Measurements from ENCODE around the gene SIN3B. TPM values are rescaled to one million over a fixed set of nuclear protein-coding genes. Genes with fewer than 3 reads are reported as not detected.

Gene SIN3B
- total RNA-seq, 1 donor from 2014 or later: 89.6 TPM

- Mint-ChIP-seq H3K27ac (no peak overlapping the region), H3K9me3 (ENCODE audit: low read depth) (no peaks in the 10 kb centered on the region), H3K4me1 (ENCODE audit: low read depth) (no peaks in the 10 kb centered on the region), H3K4me3 (ENCODE audit: low read depth) (no peak overlapping the region), H3K27me3 (no peaks in the 10 kb centered on the region), H3K36me3 (ENCODE audit: insufficient read depth) (peaks cover 28% of the 10 kb centered on the region)
- no peak for DNase-seq (ENCODE audit: low spot score, unreplicated experiment)
- TF ChIP-seq CTCF (IDR thresholded peaks at IDR 0.05; ENCODE audit: unreplicated experiment): no peak
Observed at GRCh38 chr19:16850133-16850532, 20.9 kb downstream of the SIN3B start.

GRCh38 chr19:16851031-16851712, 22.0 kb downstream of the SIN3B start:
- no peak for DNase-seq (ENCODE audit: low spot score, unreplicated experiment)
- H3K36me3 Mint-ChIP-seq (ENCODE audit: insufficient read depth): peaks cover 26% of the 10 kb centered on the region
- TF ChIP-seq CTCF (IDR thresholded peaks at IDR 0.05; ENCODE audit: unreplicated experiment): no peak
- no peaks in the 10 kb centered on the region for H3K4me1 Mint-ChIP-seq (ENCODE audit: low read depth)
- no peak overlapping the region for H3K27ac Mint-ChIP-seq
- H3K27me3 Mint-ChIP-seq: no peaks in the 10 kb centered on the region
- H3K9me3 Mint-ChIP-seq (ENCODE audit: low read depth): no peaks in the 10 kb centered on the region
- no peak overlapping the region for H3K4me3 Mint-ChIP-seq (ENCODE audit: low read depth)

GRCh38 chr19:16853066-16853465, 23.9 kb downstream of the SIN3B start:
- no peaks in the 10 kb centered on the region for H3K9me3 Mint-ChIP-seq (ENCODE audit: low read depth)
- no peak for TF ChIP-seq CTCF (IDR thresholded peaks at IDR 0.05; ENCODE audit: unreplicated experiment)
- no peaks in the 10 kb centered on the region for H3K4me1 Mint-ChIP-seq (ENCODE audit: low read depth)
- no peak for DNase-seq (ENCODE audit: low spot score, unreplicated experiment)
- H3K27me3 Mint-ChIP-seq: no peaks in the 10 kb centered on the region
- H3K27ac Mint-ChIP-seq: no peak overlapping the region
- H3K4me3 Mint-ChIP-seq (ENCODE audit: low read depth): no peak overlapping the region
- peaks cover 22% of the 10 kb centered on the region for H3K36me3 Mint-ChIP-seq (ENCODE audit: insufficient read depth)

- no peaks in the 10 kb centered on the region for H3K27me3 Mint-ChIP-seq
- no peak overlapping the region for H3K4me3 Mint-ChIP-seq (ENCODE audit: low read depth)
- DNase-seq (ENCODE audit: low spot score, unreplicated experiment): no peak
- H3K4me1 Mint-ChIP-seq (ENCODE audit: low read depth): no peaks in the 10 kb centered on the region
- no peak overlapping the region for H3K27ac Mint-ChIP-seq
- H3K36me3 Mint-ChIP-seq (ENCODE audit: insufficient read depth): peaks cover 11% of the 10 kb centered on the region
- no peaks in the 10 kb centered on the region for H3K9me3 Mint-ChIP-seq (ENCODE audit: low read depth)
- no peak for TF ChIP-seq CTCF (IDR thresholded peaks at IDR 0.05; ENCODE audit: unreplicated experiment)
Observed at GRCh38 chr19:16856091-16856490, 26.9 kb downstream of the SIN3B start.

GRCh38 chr19:16859626-16860025, 30.4 kb downstream of the SIN3B start:
- DNase-seq (ENCODE audit: low spot score, unreplicated experiment): no peak
- H3K9me3 Mint-ChIP-seq (ENCODE audit: low read depth): no peaks in the 10 kb centered on the region
- no peak overlapping the region for H3K4me3 Mint-ChIP-seq (ENCODE audit: low read depth)
- H3K27ac Mint-ChIP-seq: no peak overlapping the region
- no peaks in the 10 kb centered on the region for H3K4me1 Mint-ChIP-seq (ENCODE audit: low read depth)
- TF ChIP-seq CTCF (IDR thresholded peaks at IDR 0.05; ENCODE audit: unreplicated experiment): no peak
- peaks cover 7% of the 10 kb centered on the region for H3K36me3 Mint-ChIP-seq (ENCODE audit: insufficient read depth)
- no peaks in the 10 kb centered on the region for H3K27me3 Mint-ChIP-seq
